ENCODE measurements around the gene FAM163B. TPM values are rescaled to one million over a fixed set of nuclear protein-coding genes. Genes with fewer than 3 reads are reported as not detected.
A peak's percentile ranks its signal among the peaks of the same experiment; 100 is the strongest.

The FAM163B gene
- total RNA-seq, 1 donor = not detected

GRCh38 chr9:133576875-133577736 lies 32.1 kb downstream of the FAM163B start:
- no peak overlapping the region for H3K4me3 ChIP-seq (ENCODE audit: insufficient read depth, low read length)
- TF ChIP-seq CTCF (IDR thresholded peaks at IDR 0.05; ENCODE audit: extremely low read depth, low read depth, low read length) = no peak
- no peaks in the 10 kb centered on the region for H3K27me3 ChIP-seq (ENCODE audit: insufficient read depth, low read length)
- H4K20me1 ChIP-seq (ENCODE audit: insufficient read depth, low read length) = no peaks in the 10 kb centered on the region
- H3K36me3 ChIP-seq (ENCODE audit: insufficient read depth, low read length) = no peaks in the 10 kb centered on the region
- no peak for DNase-seq (ENCODE audit: insufficient read length, low spot score, missing footprints)
- no peaks in the 10 kb centered on the region for H3K79me2 ChIP-seq (ENCODE audit: insufficient read depth, low read length)
- H3K4me2 ChIP-seq (ENCODE audit: insufficient read depth, low read length) = peak overlapping the region; percentile 13
- no peaks in the 10 kb centered on the region for H3K9me3 ChIP-seq (ENCODE audit: low read depth, low read length)
- H3K27ac ChIP-seq (ENCODE audit: low read depth, low read length) = no peak overlapping the region
- H3K4me1 ChIP-seq (ENCODE audit: insufficient read depth, low read length) = no peaks in the 10 kb centered on the region
- no peak overlapping the region for H2AFZ ChIP-seq (ENCODE audit: low read length)

- Histone ChIP-seq H3K27me3 (ENCODE audit: insufficient read depth, low read length) (no peaks in the 10 kb centered on the region), H3K27ac (ENCODE audit: low read depth, low read length) (no peak overlapping the region), H3K4me1 (ENCODE audit: insufficient read depth, low read length) (no peaks in the 10 kb centered on the region), H3K9me3 (ENCODE audit: low read depth, low read length) (no peaks in the 10 kb centered on the region), H3K79me2 (ENCODE audit: insufficient read depth, low read length) (no peaks in the 10 kb centered on the region), H3K36me3 (ENCODE audit: insufficient read depth, low read length) (no peaks in the 10 kb centered on the region), H3K4me2 (ENCODE audit: insufficient read depth, low read length) (peak overlapping the region; percentile 13), H3K4me3 (ENCODE audit: insufficient read depth, low read length) (no peak overlapping the region), H4K20me1 (ENCODE audit: insufficient read depth, low read length) (no peaks in the 10 kb centered on the region), H2AFZ (ENCODE audit: low read length) (no peak overlapping the region)
- no peak for TF ChIP-seq CTCF (IDR thresholded peaks at IDR 0.05; ENCODE audit: extremely low read depth, low read depth, low read length)
- DNase-seq (ENCODE audit: insufficient read length, low spot score, missing footprints) = no peak
Observed at GRCh38 chr9:133576031-133576874, 32.9 kb downstream of the FAM163B start.

- H3K4me1 ChIP-seq (ENCODE audit: insufficient read depth, low read length) = no peaks in the 10 kb centered on the region
- H3K9me3 ChIP-seq (ENCODE audit: low read depth, low read length) = no peaks in the 10 kb centered on the region
- H2AFZ ChIP-seq (ENCODE audit: low read length) = no peak overlapping the region
- no peaks in the 10 kb centered on the region for H4K20me1 ChIP-seq (ENCODE audit: insufficient read depth, low read length)
- H3K79me2 ChIP-seq (ENCODE audit: insufficient read depth, low read length) = no peaks in the 10 kb centered on the region
- no peaks in the 10 kb centered on the region for H3K36me3 ChIP-seq (ENCODE audit: insufficient read depth, low read length)
- no peak overlapping the region for H3K27ac ChIP-seq (ENCODE audit: low read depth, low read length)
- no peak for DNase-seq (ENCODE audit: insufficient read length, low spot score, missing footprints)
- H3K4me2 ChIP-seq (ENCODE audit: insufficient read depth, low read length) = no peak overlapping the region
- no peak for TF ChIP-seq CTCF (IDR thresholded peaks at IDR 0.05; ENCODE audit: extremely low read depth, low read depth, low read length)
- H3K27me3 ChIP-seq (ENCODE audit: insufficient read depth, low read length) = no peaks in the 10 kb centered on the region
- H3K4me3 ChIP-seq (ENCODE audit: insufficient read depth, low read length) = no peak overlapping the region
Observed at GRCh38 chr9:133575186-133576030, 33.8 kb downstream of the FAM163B start.
